Liver (tissue), 9 donors: ENCODE measurements around the gene KRTAP10-3. TPM values are rescaled to one million over a fixed set of nuclear protein-coding genes. Genes with fewer than 3 reads are reported as not detected.

Experiments
- DNase-seq: peaks from one replicate; pipeline ENCODE4 v3.0.0-alpha.2; 2017; ENCODE audit warnings: low spot score
- H3K27ac ChIP-seq, 2 donors: one replicate each; pipeline ENCODE4 v1.7.0; 2013; ENCODE audit warnings: inconsistent platforms in 2 of 2, low read length in 2 of 2, control low read depth in 1 of 2, low read depth in 1 of 2, mild to moderate bottlenecking in 1 of 2
- H3K27me3 ChIP-seq, 4 donors: one replicate each; pipeline versions ENCODE4 v1.6.1 to v1.7.0; 2013; ENCODE audit warnings: low read length in 3 of 4, inconsistent platforms in 1 of 4, mild to moderate bottlenecking in 1 of 4, moderate library complexity in 1 of 4; ENCODE audit not compliant: control insufficient read depth in 4 of 4, insufficient read depth in 4 of 4
- H3K36me3 ChIP-seq, 4 donors: one replicate each; pipeline versions ENCODE4 v1.6.1 to v1.7.0; 2013; ENCODE audit warnings: low read length in 3 of 4, mild to moderate bottlenecking in 3 of 4, low read depth in 1 of 4, moderate library complexity in 1 of 4; ENCODE audit not compliant: control insufficient read depth in 4 of 4, insufficient read depth in 3 of 4
- H3K4me1 ChIP-seq, 4 donors: one replicate each; pipeline versions ENCODE4 v1.6.1 to v1.7.0; 2013; ENCODE audit warnings: low read length in 3 of 4, mild to moderate bottlenecking in 3 of 4, moderate library complexity in 1 of 4; ENCODE audit not compliant: control insufficient read depth in 4 of 4, insufficient read depth in 4 of 4
- H3K4me3 ChIP-seq, 3 donors: one replicate each; pipeline versions ENCODE4 v1.6.1 to v1.7.0; 2013; ENCODE audit warnings: low read length in 3 of 3, control low read depth in 1 of 3, low read depth in 1 of 3, mild to moderate bottlenecking in 1 of 3
- H3K9ac ChIP-seq, 2 donors: one replicate each; pipeline ENCODE4 v1.7.0; 2013; ENCODE audit warnings: low read length in 2 of 2, mild to moderate bottlenecking in 2 of 2, moderate library complexity in 2 of 2, control low read depth in 1 of 2, low read depth in 1 of 2
- H3K9me3 ChIP-seq, 4 donors: one replicate each; pipeline versions ENCODE4 v1.6.1 to v1.7.0; 2013; ENCODE audit warnings: low read length in 3 of 4; ENCODE audit not compliant: control insufficient read depth in 4 of 4
- ATF3 ChIP-seq: IDR thresholded peaks from 2 replicates; pipeline ENCODE4 v1.6.1; 2016; ENCODE audit warnings: antibody characterized with exemption
- EGR1 ChIP-seq, 2 donors: IDR thresholded peaks; 2 replicates each; pipeline ENCODE4 v1.6.1; 2016 to 2018; ENCODE audit warnings: antibody characterized with exemption in 2 of 2, low read depth in 2 of 2
- FOXA1 ChIP-seq: IDR thresholded peaks from 2 replicates; pipeline ENCODE4 v1.6.1; 2016; ENCODE audit warnings: antibody characterized with exemption
- FOXA2 ChIP-seq: IDR thresholded peaks from 2 replicates; pipeline ENCODE4 v1.6.1; 2016; ENCODE audit warnings: antibody characterized with exemption
- GABPA ChIP-seq, 2 donors: IDR thresholded peaks in 1 of 2; conservative IDR thresholded peaks in 1 of 2; 2 replicates each; pipeline ENCODE4 v1.6.1; 2016; ENCODE audit warnings: antibody characterized with exemption in 2 of 2, mild to moderate bottlenecking in 1 of 2, moderate library complexity in 1 of 2
- HNF4A ChIP-seq, 2 donors: conservative IDR thresholded peaks; 2 replicates each; pipeline ENCODE4 v1.6.1; 2016; ENCODE audit warnings: antibody characterized with exemption in 2 of 2, mild to moderate bottlenecking in 2 of 2
- JUND ChIP-seq, 2 donors: IDR thresholded peaks; 2 replicates each; pipeline ENCODE4 v1.6.1; 2016; ENCODE audit warnings: antibody characterized with exemption in 2 of 2
- MAX ChIP-seq: IDR thresholded peaks from 2 replicates; pipeline ENCODE4 v1.6.1; 2016; ENCODE audit warnings: antibody characterized with exemption
- NR2F2 ChIP-seq: IDR thresholded peaks from 2 replicates; pipeline ENCODE4 v1.6.1; 2016; ENCODE audit warnings: antibody characterized with exemption
- RAD21 ChIP-seq, 2 donors: IDR thresholded peaks; 2 replicates each; pipeline ENCODE4 v1.6.1; 2016; ENCODE audit warnings: antibody characterized with exemption in 2 of 2, mild to moderate bottlenecking in 2 of 2
- REST ChIP-seq: IDR thresholded peaks from 2 replicates; pipeline ENCODE4 v1.6.1; 2016; ENCODE audit warnings: antibody characterized with exemption, mild to moderate bottlenecking
- RXRA ChIP-seq, 2 donors: IDR thresholded peaks; 2 replicates each; pipeline ENCODE4 v1.6.1; 2017 to 2018; ENCODE audit warnings: antibody characterized with exemption in 2 of 2, mild to moderate bottlenecking in 1 of 2
- SP1 ChIP-seq: IDR thresholded peaks from 2 replicates; pipeline ENCODE4 v1.6.1; 2018; ENCODE audit warnings: antibody characterized with exemption, mild to moderate bottlenecking
- TAF1 ChIP-seq: conservative IDR thresholded peaks from 2 replicates; pipeline ENCODE4 v1.6.1; 2016; ENCODE audit warnings: antibody characterized with exemption, mild to moderate bottlenecking
- YY1 ChIP-seq: IDR thresholded peaks from 2 replicates; pipeline ENCODE4 v1.6.1; 2016; ENCODE audit warnings: antibody characterized with exemption, mild to moderate bottlenecking
- ZBTB33 ChIP-seq: IDR thresholded peaks from 2 replicates; pipeline ENCODE4 v1.6.1; 2016; ENCODE audit warnings: antibody characterized with exemption
- WGBS: extraction: QIAGEN DNeasy Blood & Tissue Kit; methylation state at CpG from one replicate; pipeline ENCODE4 v1.1.7; 2013; 5-methylcytosine and 5-hydroxymethylcytosine counted together
- polyA plus RNA-seq, 2 donors: library from polyadenylated mRNA; stranded (reverse) in 1 of 2; unstranded in 1 of 2; fragments of 200-250 nt in 1 of 2; fragments of >200 nt in 1 of 2; fragmentation: Nextera tagmentation in 1 of 2; extraction: Ambion mirVana in 1 of 2; gene quantifications; one replicate each; pipeline versions ENCODE4 v1.2.1 to v1.2.3, GENCODE V29; 2013 to 2015
- total RNA-seq, 2 donors: library from RNA; depleted of rRNA; stranded (reverse); fragments of >200 nt; gene quantifications; one replicate each; pipeline ENCODE4 v1.2.3, GENCODE V29; 2014
- TF ChIP-seq, protein P1 (sequence below): fragments of 150-350 bp; IDR thresholded peaks from 2 replicates; pipeline ENCODE4 v1.5.1; 2017; ENCODE audit warnings: improper control_type of control experiment, low read depth, low read length; ENCODE audit not compliant: missing input control
- donor health status: healthy.
- donor health status: healthy.
- donor health status: healthy.
- donor health status: healthy.
- donor health status: healthy.

The KRTAP10-3 gene
- total and polyA plus RNA-seq, 4 donors = not detected

GRCh38 chr21:44519346-44520325 lies 39.0 kb downstream of the KRTAP10-3 start:
- 88% methylated on average over 28 of the region's 28 CpGs for WGBS
- no peak overlapping the region for H3K9ac ChIP-seq
- no peaks in the 10 kb centered on the region for H3K9me3 ChIP-seq
- no peaks in the 10 kb centered on the region for H3K27me3 ChIP-seq
- H3K36me3 ChIP-seq = no peaks in the 10 kb centered on the region
- peaks cover 0 to 11% (median 4%) of the 10 kb centered on the region in 4 donors for H3K4me1 ChIP-seq
- no peak overlapping the region for H3K4me3 ChIP-seq
- H3K27ac ChIP-seq = no peak overlapping the region
- TF ChIP-seq HNF4A (conservative IDR thresholded peaks at IDR 0.05) (no peak), FOXA1 (no peak), RAD21 (IDR thresholded peaks at IDR 0.05) (no peak), ATF3 (no peak), ZBTB33 (no peak), TAF1 (no peak), EGR1 (IDR thresholded peaks at IDR 0.05; ENCODE audit: low read depth in 2 of 2) (no peak), YY1 (no peak), REST (no peak), MAX (no peak), JUND (IDR thresholded peaks at IDR 0.05) (no peak), SP1 (no peak), NR2F2 (no peak), RXRA (IDR thresholded peaks at IDR 0.05) (no peak), FOXA2 (no peak)
- DNase-seq = no peak

DNA sequence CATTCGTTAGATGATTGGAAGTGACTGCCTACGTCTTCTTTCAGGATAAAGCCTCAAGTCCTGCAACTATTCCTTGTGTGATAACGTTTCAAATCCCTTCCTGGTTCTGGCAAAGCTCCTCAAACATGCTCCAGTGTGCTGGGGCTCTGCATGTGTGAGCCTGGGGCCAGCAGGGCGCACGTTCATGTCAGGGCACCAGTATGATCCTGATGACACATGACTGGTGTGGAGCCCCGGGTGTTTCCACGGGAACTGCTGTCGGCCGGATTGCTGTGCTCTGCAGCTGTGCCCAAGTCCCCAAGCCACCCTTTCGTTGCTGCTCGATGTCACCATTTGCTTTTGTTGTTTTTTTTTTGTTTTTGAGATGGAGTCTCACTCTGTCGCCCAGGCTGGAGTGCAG lies 39.9 kb downstream of the KRTAP10-3 start:
- no peaks in the 10 kb centered on the region for H3K9me3 ChIP-seq
- H3K36me3 ChIP-seq = no peaks in the 10 kb centered on the region
- H3K9ac ChIP-seq = no peak overlapping the region
- no peak overlapping the region for H3K4me3 ChIP-seq
- no peak overlapping the region for H3K27ac ChIP-seq
- H3K4me1 ChIP-seq = peaks cover 0 to 11% (median 4%) of the 10 kb centered on the region in 4 donors
- no peaks in the 10 kb centered on the region for H3K27me3 ChIP-seq
- WGBS = 78% methylated on average over 12 of the region's 12 CpGs
- DNase-seq = no peak
- TF ChIP-seq, protein P1, sequence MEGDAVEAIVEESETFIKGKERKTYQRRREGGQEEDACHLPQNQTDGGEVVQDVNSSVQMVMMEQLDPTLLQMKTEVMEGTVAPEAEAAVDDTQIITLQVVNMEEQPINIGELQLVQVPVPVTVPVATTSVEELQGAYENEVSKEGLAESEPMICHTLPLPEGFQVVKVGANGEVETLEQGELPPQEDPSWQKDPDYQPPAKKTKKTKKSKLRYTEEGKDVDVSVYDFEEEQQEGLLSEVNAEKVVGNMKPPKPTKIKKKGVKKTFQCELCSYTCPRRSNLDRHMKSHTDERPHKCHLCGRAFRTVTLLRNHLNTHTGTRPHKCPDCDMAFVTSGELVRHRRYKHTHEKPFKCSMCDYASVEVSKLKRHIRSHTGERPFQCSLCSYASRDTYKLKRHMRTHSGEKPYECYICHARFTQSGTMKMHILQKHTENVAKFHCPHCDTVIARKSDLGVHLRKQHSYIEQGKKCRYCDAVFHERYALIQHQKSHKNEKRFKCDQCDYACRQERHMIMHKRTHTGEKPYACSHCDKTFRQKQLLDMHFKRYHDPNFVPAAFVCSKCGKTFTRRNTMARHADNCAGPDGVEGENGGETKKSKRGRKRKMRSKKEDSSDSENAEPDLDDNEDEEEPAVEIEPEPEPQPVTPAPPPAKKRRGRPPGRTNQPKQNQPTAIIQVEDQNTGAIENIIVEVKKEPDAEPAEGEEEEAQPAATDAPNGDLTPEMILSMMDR = no peak
- TF ChIP-seq RXRA (IDR thresholded peaks at IDR 0.05) (no peak), ZBTB33 (no peak), HNF4A (conservative IDR thresholded peaks at IDR 0.05) (no peak), EGR1 (IDR thresholded peaks at IDR 0.05; ENCODE audit: low read depth in 2 of 2) (no peak), ATF3 (no peak), FOXA2 (no peak), GABPA (IDR thresholded peaks at IDR 0.05 in 1 of 2, conservative IDR thresholded peaks at IDR 0.05 in 1 of 2) (no peak), JUND (IDR thresholded peaks at IDR 0.05) (no peak)
